ENCODE results near the gene ADAM12. TPM values are rescaled to one million over a fixed set of nuclear protein-coding genes. Genes with fewer than 3 reads are reported as not detected.
A peak's percentile ranks its signal among the peaks of the same experiment; 100 is the strongest.

Gene ADAM12
- total and polyA plus RNA-seq, 11 donors = 0.04 to 11.2 (median 0.82) TPM; not detected in 1

DNA sequence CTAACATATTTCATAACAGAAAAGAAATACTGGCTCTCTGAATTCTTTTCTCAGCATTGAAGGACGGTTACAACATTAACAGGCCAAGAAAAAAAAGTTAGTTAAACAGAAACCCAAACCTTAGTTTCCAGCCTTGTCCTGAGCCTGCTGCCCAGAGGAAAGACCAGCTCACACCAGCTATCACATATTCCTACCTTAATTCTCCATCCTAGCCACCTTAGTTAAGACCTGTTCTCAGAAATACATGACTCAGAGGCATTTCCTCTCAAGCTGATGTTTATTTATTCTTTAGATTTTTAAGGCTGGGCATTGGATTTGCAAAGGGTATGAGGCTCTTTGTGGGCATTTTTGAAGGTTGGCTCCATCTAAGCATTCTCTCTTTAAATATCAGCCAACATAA, 34.3 kb upstream of the ADAM12 start:
- H3K27me3 ChIP-seq = peaks cover 0 to 10% (median 0%) of the 10 kb centered on the region in 9 donors
- H3K36me3 ChIP-seq = no peaks in the 10 kb centered on the region
- 68 to 78% (median 74%) methylated on average over 1 of the region's 1 CpG for WGBS, 4 donors
- no peak overlapping the region for H3K4me3 ChIP-seq
- intact Hi-C loops (cut with DNase I) = no loop called here
- peaks cover 0 to 15% (median 3%) of the 10 kb centered on the region in 12 donors for H3K4me1 ChIP-seq
- H3K9me3 ChIP-seq = peaks cover 0 to 30% (median 8%) of the 10 kb centered on the region in 12 donors
- no peak overlapping the region for H3K27ac ChIP-seq
- no peak for TF ChIP-seq POLR2A (IDR thresholded peaks at IDR 0.05)
- TF ChIP-seq, protein P1, sequence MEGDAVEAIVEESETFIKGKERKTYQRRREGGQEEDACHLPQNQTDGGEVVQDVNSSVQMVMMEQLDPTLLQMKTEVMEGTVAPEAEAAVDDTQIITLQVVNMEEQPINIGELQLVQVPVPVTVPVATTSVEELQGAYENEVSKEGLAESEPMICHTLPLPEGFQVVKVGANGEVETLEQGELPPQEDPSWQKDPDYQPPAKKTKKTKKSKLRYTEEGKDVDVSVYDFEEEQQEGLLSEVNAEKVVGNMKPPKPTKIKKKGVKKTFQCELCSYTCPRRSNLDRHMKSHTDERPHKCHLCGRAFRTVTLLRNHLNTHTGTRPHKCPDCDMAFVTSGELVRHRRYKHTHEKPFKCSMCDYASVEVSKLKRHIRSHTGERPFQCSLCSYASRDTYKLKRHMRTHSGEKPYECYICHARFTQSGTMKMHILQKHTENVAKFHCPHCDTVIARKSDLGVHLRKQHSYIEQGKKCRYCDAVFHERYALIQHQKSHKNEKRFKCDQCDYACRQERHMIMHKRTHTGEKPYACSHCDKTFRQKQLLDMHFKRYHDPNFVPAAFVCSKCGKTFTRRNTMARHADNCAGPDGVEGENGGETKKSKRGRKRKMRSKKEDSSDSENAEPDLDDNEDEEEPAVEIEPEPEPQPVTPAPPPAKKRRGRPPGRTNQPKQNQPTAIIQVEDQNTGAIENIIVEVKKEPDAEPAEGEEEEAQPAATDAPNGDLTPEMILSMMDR (IDR thresholded peaks at IDR 0.05) = no peak
- DNase-seq = no peak
- ATAC-seq = no peak

DNA sequence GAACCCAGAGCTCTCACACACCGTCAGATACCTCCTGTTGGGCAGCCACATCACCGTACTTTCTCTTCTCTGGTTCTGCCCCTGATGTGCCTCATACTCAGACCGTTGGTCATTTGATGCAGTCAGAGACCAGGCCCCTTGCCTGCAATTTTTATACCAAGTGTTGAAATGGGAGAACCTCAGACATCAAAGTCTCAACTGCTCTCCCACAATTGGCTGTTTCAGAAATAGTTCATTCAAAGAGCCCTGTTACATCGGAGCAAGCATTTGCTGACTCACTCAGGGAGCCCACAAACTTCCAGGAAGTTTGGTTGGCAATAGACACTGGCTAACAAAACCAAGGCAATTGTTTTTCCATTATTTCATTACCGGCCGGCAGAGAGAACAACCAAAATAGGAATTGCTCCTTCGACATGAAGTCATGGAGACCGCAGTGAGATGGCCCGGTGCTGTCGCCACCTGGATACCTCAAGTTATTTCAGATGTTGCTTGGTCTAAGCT, 33.5 kb upstream of the ADAM12 start:
- no peak overlapping the region for H3K27ac ChIP-seq
- ATAC-seq (peak in 2 of 4 donors; percentile 52 to 63), DNase-seq (no peak)
- peaks cover 0 to 30% (median 8%) of the 10 kb centered on the region in 12 donors for H3K9me3 ChIP-seq
- intact Hi-C loops (cut with DNase I) = no loop called here
- peaks cover 0 to 4% (median 0%) of the 10 kb centered on the region in 9 donors for H3K27me3 ChIP-seq
- WGBS, 4 donors = 52 to 63% (median 60%) methylated on average over 10 of the region's 10 CpGs
- H3K4me3 ChIP-seq = no peak overlapping the region
- no peaks in the 10 kb centered on the region for H3K36me3 ChIP-seq
- TF ChIP-seq POLR2A (IDR thresholded peaks at IDR 0.05) = no peak
- TF ChIP-seq, protein P1 (IDR thresholded peaks at IDR 0.05) = no peak
- H3K4me1 ChIP-seq = peaks cover 0 to 15% (median 3%) of the 10 kb centered on the region in 12 donors

DNA sequence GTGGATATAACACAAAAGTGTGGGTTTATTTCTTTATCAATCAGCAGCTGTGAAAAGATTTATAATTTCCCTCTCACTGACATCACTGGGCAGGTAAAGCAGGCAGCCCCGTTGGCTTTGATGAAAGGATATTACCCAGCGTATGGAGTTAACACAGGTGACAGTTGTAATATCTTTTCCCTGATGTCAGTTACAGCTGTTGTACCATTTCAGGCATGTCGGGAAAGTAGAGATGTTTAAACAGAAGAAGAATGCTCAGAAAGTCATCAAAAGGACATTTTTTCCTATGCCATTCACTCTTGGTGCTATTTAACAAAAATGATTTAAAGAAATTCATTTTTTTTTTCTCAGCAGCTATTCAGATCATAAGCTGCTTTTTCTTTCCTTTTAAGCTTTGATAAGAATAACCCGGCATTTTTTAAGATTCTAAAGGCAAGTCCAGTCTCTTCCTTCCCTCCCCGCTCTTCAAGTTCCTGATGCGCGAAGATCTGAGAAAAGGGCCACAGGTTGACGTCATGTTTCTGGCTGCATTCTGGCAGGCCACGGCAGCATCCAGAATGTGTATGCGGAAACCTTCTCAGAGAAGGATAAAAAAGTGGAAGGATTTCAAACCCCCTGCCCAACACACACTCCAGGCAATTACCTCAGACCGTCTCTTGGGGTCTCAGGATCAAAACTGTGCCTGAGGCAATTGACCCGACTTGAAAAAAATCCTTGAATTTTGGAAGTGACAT, 32.5 kb upstream of the ADAM12 start:
- Histone ChIP-seq H3K9me3 (peaks cover 0 to 30% (median 8%) of the 10 kb centered on the region in 12 donors), H3K27ac (no peak overlapping the region), H3K4me3 (no peak overlapping the region), H3K36me3 (no peaks in the 10 kb centered on the region), H3K27me3 (no peaks in the 10 kb centered on the region), H3K4me1 (peaks cover 0 to 15% (median under 1%) of the 10 kb centered on the region in 12 donors)
- WGBS, 4 donors = 56 to 73% (median 68%) methylated on average over 12 of the region's 12 CpGs
- ATAC-seq = no peak
- intact Hi-C loops (cut with DNase I) = no loop called here
- TF ChIP-seq, protein P1 (IDR thresholded peaks at IDR 0.05) = no peak
- no peak for TF ChIP-seq POLR2A (IDR thresholded peaks at IDR 0.05)
- no peak for DNase-seq

- peaks cover 0 to 5% (median 0%) of the 10 kb centered on the region in 9 donors for H3K27me3 ChIP-seq
- no peak overlapping the region for H3K27ac ChIP-seq
- H3K36me3 ChIP-seq = no peaks in the 10 kb centered on the region
- ATAC-seq = no peak
- H3K9me3 ChIP-seq = peaks cover 0 to 14% (median 0%) of the 10 kb centered on the region in 12 donors
- peaks cover 0 to 11% (median 0%) of the 10 kb centered on the region in 12 donors for H3K4me1 ChIP-seq
- 71 to 82% (median 78%) methylated on average over 4 of the region's 4 CpGs for WGBS, 4 donors
- no peak for TF ChIP-seq POLR2A (IDR thresholded peaks at IDR 0.05)
- TF ChIP-seq, protein P1 (IDR thresholded peaks at IDR 0.05) = no peak
- no peak for DNase-seq
- no peak overlapping the region for H3K4me3 ChIP-seq
- intact Hi-C loops (cut with DNase I) = no loop called here
Observed at GRCh38 chr10:126417220-126417825, 29.0 kb upstream of the ADAM12 start.
